Left lobe of liver (tissue), 2 donors: ENCODE results near the gene ESCO1. TPM values are rescaled to one million over a fixed set of nuclear protein-coding genes. Genes with fewer than 3 reads are reported as not detected.
A peak's percentile ranks its signal among the peaks of the same experiment; 100 is the strongest.

Experiments used
- ATAC-seq: fragments of 200-7000 bp; cut with Tn5 transposase; one replicate; pipeline ENCODE4 v1.9.1; 2020; ENCODE audit warnings: mild to moderate bottlenecking, moderate library complexity
- DNase-seq: peaks from one replicate; pipeline ENCODE4 v3.0.0-alpha.2; 2020; ENCODE audit warnings: low spot score
- total RNA-seq: library from RNA; stranded (reverse); gene quantifications from one replicate; pipeline ENCODE4 v1.2.1, GENCODE V29; 2021
- donor health status: DM: no; HTN: no; CAD: no; lungs with moderate emphysema.
- donor health status: DM: no; HTN: yes; CAD: no.

ESCO1 gene
- total RNA-seq, 1 donor from 2014 or later, result 5.1 TPM

- no peak for ATAC-seq
- DNase-seq, result no peak
These were observed 110.5 kb downstream of the ESCO1 start for GRCh38 chr18:21489919-21490495.

- peak; percentile 58 for DNase-seq
- peak; percentile 99 for ATAC-seq
These were observed 111.3 kb downstream of the ESCO1 start for GRCh38 chr18:21489119-21489750.

GRCh38 chr18:21486905-21487437, 113.5 kb downstream of the ESCO1 start:
- DNase-seq, result no peak
- ATAC-seq, result no peak

GRCh38 chr18:21484851-21485636, 115.5 kb downstream of the ESCO1 start:
- no peak for ATAC-seq
- no peak for DNase-seq

GRCh38 chr18:21483051-21483450, 117.5 kb downstream of the ESCO1 start:
- ATAC-seq (no peak), DNase-seq (no peak)

GRCh38 chr18:21481739-21482138, 118.8 kb downstream of the ESCO1 start:
- DNase-seq (no peak), ATAC-seq (no peak)

GRCh38 chr18:21479721-21480120, 120.8 kb downstream of the ESCO1 start:
- DNase-seq (no peak), ATAC-seq (no peak)

Other genes with a start within 250 kb of the ESCO1 start
- 7.0 TPM for gene SNRPD1, start 11.6 kb upstream of the ESCO1 start, total RNA-seq
- 21.3 TPM for gene ABHD3, start 104.1 kb upstream of the ESCO1 start, total RNA-seq
- gene MIB1, start 140.1 kb upstream of the ESCO1 start, total RNA-seq, result 16.4 TPM